Prostate gland (tissue), 2 donors: ENCODE data around the gene DDX31. TPM values are rescaled to one million over a fixed set of nuclear protein-coding genes. Genes with fewer than 3 reads are reported as not detected.

Experiments used
- DNase-seq: peaks from one replicate; pipeline ENCODE4 v3.0.0-alpha.2; 2019; ENCODE audit warnings: low spot score
- H3K27ac ChIP-seq, 2 donors: fragments of 200-600 bp; sonication (generic); 2 replicates each; pipeline ENCODE4 v1.5.1; 2017 to 2019
- H3K27me3 ChIP-seq: fragments of 200-600 bp; sonication (generic); replicated peaks from 2 replicates; pipeline ENCODE4 v1.5.1; 2019; ENCODE audit not compliant: insufficient read depth
- H3K36me3 ChIP-seq, 2 donors: fragments of 200-600 bp; sonication (generic); 1 replicate in 1 of 2; 2 replicates in 1 of 2; pipeline versions ENCODE4 v1.5.1 to v1.8.1; 2017 to 2019
- H3K4me1 ChIP-seq: fragments of 200-600 bp; sonication (generic); replicated peaks from 2 replicates; pipeline ENCODE4 v1.5.1; 2019
- H3K4me3 ChIP-seq, 2 donors: fragments of 200-600 bp; sonication (generic); 2 replicates each; pipeline ENCODE4 v1.5.1; 2017 to 2019
- H3K9me3 ChIP-seq: fragments of 200-600 bp; sonication (generic); 2 replicates; pipeline ENCODE4 v1.5.1; 2017
- POLR2A ChIP-seq: fragments of 450-650 bp; IDR thresholded peaks from one replicate; pipeline ENCODE4 v1.6.1; 2016; ENCODE audit warnings: antibody characterized with exemption, mild to moderate bottlenecking
- POLR2AphosphoS5 ChIP-seq: sonication (generic); formaldehyde crosslinking; IDR thresholded peaks from one replicate; pipeline ENCODE4 v1.6.1; 2017; ENCODE audit warnings: antibody characterized with exemption
- WGBS: methylation state at CpG from one replicate; pipeline ENCODE4 v1.1.5; 2018; 5-methylcytosine and 5-hydroxymethylcytosine counted together
- intact Hi-C: fragments of 100-400 bp; cut with DNase I; formaldehyde crosslinking; loops from one replicate; pipeline ENCODE4 v1.14.2; 2022
- total RNA-seq, 2 donors: library from RNA; depleted of rRNA; stranded (reverse); fragments of >200 nt; gene quantifications; one replicate each; pipeline ENCODE4 v1.1.0, GENCODE V29; 2016
- TF ChIP-seq, protein P1 (sequence below), 4 experiments: fragments of 200-600 bp in 2 of 4; fragments of 450-650 bp in 2 of 4; sonication (generic) in 2 of 4; IDR thresholded peaks; 1 replicate in 3 of 4; 2 replicates in 1 of 4; pipeline ENCODE4 v1.5.1; 2016 to 2019; ENCODE audit warnings: antibody characterized with exemption in 4 of 4, mild to moderate bottlenecking in 2 of 4, moderate library complexity in 2 of 4

The DDX31 gene
- total RNA-seq, 2 donors from 2014 or later, result 19.0 to 22.2 TPM

DNA sequence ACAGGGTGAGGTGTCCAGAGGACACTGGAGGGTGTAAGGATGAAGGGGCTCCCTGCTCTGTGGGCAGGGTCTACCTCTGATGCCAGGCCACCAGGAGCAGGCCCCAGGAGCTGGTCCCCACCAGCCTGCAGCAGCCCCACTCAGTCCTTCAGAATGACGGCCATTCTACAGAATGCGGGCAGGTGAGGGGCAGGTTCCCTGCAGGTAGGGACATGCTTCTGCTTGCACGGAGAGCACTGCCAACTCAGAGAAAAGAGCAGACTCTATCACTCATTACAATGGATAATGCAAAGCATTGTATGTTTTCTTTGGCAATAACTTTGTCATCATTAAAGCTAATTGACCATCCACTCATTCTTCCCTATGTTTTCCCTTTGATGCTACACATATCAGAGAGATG is 39.0 kb downstream of the DDX31 start:
- Histone ChIP-seq H3K36me3 (no peaks in the 10 kb centered on the region), H3K4me3 (no peak overlapping the region), H3K27ac (no peak overlapping the region), H3K9me3 (no peaks in the 10 kb centered on the region), H3K27me3 (no peaks in the 10 kb centered on the region), H3K4me1 (no peaks in the 10 kb centered on the region)
- DNase-seq, result no peak
- intact Hi-C loops, result no loop called here
- 46% methylated on average over 3 of the region's 3 CpGs for WGBS
- TF ChIP-seq POLR2A (no peak), POLR2AphosphoS5 (no peak)
- TF ChIP-seq, protein P1, sequence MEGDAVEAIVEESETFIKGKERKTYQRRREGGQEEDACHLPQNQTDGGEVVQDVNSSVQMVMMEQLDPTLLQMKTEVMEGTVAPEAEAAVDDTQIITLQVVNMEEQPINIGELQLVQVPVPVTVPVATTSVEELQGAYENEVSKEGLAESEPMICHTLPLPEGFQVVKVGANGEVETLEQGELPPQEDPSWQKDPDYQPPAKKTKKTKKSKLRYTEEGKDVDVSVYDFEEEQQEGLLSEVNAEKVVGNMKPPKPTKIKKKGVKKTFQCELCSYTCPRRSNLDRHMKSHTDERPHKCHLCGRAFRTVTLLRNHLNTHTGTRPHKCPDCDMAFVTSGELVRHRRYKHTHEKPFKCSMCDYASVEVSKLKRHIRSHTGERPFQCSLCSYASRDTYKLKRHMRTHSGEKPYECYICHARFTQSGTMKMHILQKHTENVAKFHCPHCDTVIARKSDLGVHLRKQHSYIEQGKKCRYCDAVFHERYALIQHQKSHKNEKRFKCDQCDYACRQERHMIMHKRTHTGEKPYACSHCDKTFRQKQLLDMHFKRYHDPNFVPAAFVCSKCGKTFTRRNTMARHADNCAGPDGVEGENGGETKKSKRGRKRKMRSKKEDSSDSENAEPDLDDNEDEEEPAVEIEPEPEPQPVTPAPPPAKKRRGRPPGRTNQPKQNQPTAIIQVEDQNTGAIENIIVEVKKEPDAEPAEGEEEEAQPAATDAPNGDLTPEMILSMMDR (IDR thresholded peaks at IDR 0.05), result no peak

DNA sequence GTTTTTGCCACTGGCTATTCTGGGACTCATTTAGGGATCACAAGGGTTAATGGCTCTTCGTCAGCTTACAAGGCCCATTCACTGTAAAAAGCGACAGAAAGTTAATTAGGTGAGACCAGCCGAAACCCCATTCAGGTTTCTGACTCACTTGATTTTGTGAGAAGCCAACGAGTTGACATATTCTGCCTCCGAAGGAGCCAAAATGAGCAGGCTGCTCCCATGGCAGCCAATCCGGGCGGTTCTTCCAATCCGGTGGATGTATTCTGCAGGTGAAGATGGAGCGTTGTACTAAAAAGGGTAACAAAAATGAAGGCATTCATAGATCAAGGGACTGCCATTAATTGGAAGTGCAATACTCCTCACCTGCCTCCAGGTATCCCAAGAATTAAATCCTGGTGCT is 39.7 kb downstream of the DDX31 start:
- Histone ChIP-seq H3K36me3 (no peaks in the 10 kb centered on the region), H3K27me3 (no peaks in the 10 kb centered on the region), H3K27ac (no peak overlapping the region), H3K9me3 (no peaks in the 10 kb centered on the region), H3K4me3 (no peak overlapping the region), H3K4me1 (no peaks in the 10 kb centered on the region)
- TF ChIP-seq, protein P1 (IDR thresholded peaks at IDR 0.05), result no peak
- TF ChIP-seq POLR2A (no peak), POLR2AphosphoS5 (no peak)
- 88% methylated on average over 9 of the region's 9 CpGs for WGBS
- intact Hi-C loops, result no loop called here
- no peak for DNase-seq

DNA sequence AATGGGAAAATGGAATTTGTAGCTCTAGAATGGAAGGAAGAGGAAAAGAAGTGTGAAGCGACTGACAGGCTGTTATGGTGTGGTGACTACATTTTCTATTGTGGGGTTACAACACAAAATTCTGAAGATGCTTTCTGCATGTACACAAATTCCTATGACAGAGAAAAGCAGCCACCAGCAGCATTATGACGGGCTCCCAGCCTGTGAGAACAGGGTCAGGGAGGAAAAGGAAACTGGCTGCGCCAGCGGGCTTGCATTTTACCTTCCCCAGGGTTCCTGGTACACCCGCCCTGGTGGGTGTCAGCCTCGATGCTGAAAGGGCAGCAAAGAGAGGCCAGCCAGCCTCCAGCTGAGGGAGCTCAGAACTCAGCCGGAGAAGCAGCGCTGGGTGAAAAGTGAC is 41.0 kb downstream of the DDX31 start:
- no peaks in the 10 kb centered on the region for H3K4me1 ChIP-seq
- no peaks in the 10 kb centered on the region for H3K36me3 ChIP-seq
- WGBS, result 91% methylated on average over 8 of the region's 8 CpGs
- H3K9me3 ChIP-seq, result no peaks in the 10 kb centered on the region
- H3K27ac ChIP-seq, result no peak overlapping the region
- TF ChIP-seq POLR2A, result no peak
- TF ChIP-seq, protein P1 (IDR thresholded peaks at IDR 0.05), result no peak
- no peak for TF ChIP-seq POLR2AphosphoS5
- no peak overlapping the region for H3K4me3 ChIP-seq
- intact Hi-C loops, result no loop called here
- DNase-seq, result no peak
- no peaks in the 10 kb centered on the region for H3K27me3 ChIP-seq

- no peaks in the 10 kb centered on the region for H3K27me3 ChIP-seq
- no peak for DNase-seq
- H3K36me3 ChIP-seq, result no peaks in the 10 kb centered on the region
- 73% methylated on average over 11 of the region's 11 CpGs for WGBS
- H3K9me3 ChIP-seq, result no peaks in the 10 kb centered on the region
- H3K27ac ChIP-seq, result no peak overlapping the region
- intact Hi-C loops, result no loop called here
- no peaks in the 10 kb centered on the region for H3K4me1 ChIP-seq
- no peak overlapping the region for H3K4me3 ChIP-seq
- TF ChIP-seq POLR2A (no peak), POLR2AphosphoS5 (no peak)
- TF ChIP-seq, protein P1 (IDR thresholded peaks at IDR 0.05), result no peak
Measured at GRCh38 chr9:132627594-132627993, 42.2 kb downstream of the DDX31 start.

- Histone ChIP-seq H3K27me3 (no peaks in the 10 kb centered on the region), H3K27ac (no peak overlapping the region), H3K4me3 (no peak overlapping the region), H3K4me1 (no peaks in the 10 kb centered on the region), H3K36me3 (no peaks in the 10 kb centered on the region), H3K9me3 (no peaks in the 10 kb centered on the region)
- TF ChIP-seq POLR2A (no peak), POLR2AphosphoS5 (peak; percentile 62)
- TF ChIP-seq, protein P1 (IDR thresholded peaks at IDR 0.05), result no peak
- peak; percentile 34 for DNase-seq
- 37% methylated on average over 7 of the region's 7 CpGs for WGBS
- intact Hi-C loops, result no loop called here
Measured at GRCh38 chr9:132627106-132627505, 42.7 kb downstream of the DDX31 start.
